CD4-positive, alpha-beta T cell (primary cell): ENCODE results near the gene SCFD2. TPM values are rescaled to one million over a fixed set of nuclear protein-coding genes. Genes with fewer than 3 reads are reported as not detected.

Source experiments
- ATAC-seq: fragments of 200-7000 bp; cut with Tn5 transposase; one replicate; pipeline ENCODE4 v1.10.0; 2022; ENCODE audit warnings: mild to moderate bottlenecking; ENCODE audit not compliant: poor library complexity
- CTCF ChIA-PET: fragments of 350-600 bp; sonication (Branson Sonifier 250); formaldehyde crosslinking; loops from one replicate; lab custom pipeline; 2021; ENCODE audit warnings: antibody characterized with exemption, inconsistent platforms; lab: Charles Lee
- POLR2A ChIA-PET: fragments of 350-600 bp; sonication (Branson Sonifier 250); formaldehyde crosslinking; loops from one replicate; lab custom pipeline; 2021; ENCODE audit warnings: antibody characterized with exemption, inconsistent platforms; lab: Charles Lee
- DNase-seq, 14 experiments: peaks; one replicate each; pipeline ENCODE4 v3.0.0-alpha.2; 2013 to 2020; ENCODE audit warnings: mixed read lengths in 2 of 14
- H3K27ac ChIP-seq, 2 donors: one replicate each; pipeline versions ENCODE4 v1.5.1 to v1.7.0; 2013; ENCODE audit warnings: low read length in 2 of 2, low read depth in 1 of 2, mild to moderate bottlenecking in 1 of 2
- H3K27me3 ChIP-seq, 2 experiments: 1 replicate in 1 of 2; 2 replicates in 1 of 2; pipeline versions ENCODE4 v1.6.1 to v1.7.0; 2013; ENCODE audit warnings: low read length in 2 of 2, control low read depth in 1 of 2, mild to moderate bottlenecking in 1 of 2, moderate library complexity in 1 of 2; ENCODE audit not compliant: insufficient read depth in 2 of 2, control insufficient read depth in 1 of 2
- H3K36me3 ChIP-seq: one replicate; pipeline ENCODE4 v1.6.1; 2013; ENCODE audit warnings: low read length, control low read depth; ENCODE audit not compliant: insufficient read depth
- H3K4me1 ChIP-seq: one replicate; pipeline ENCODE4 v1.6.1; 2013; ENCODE audit warnings: low read length, control low read depth; ENCODE audit not compliant: insufficient read depth
- H3K4me3 ChIP-seq: one replicate; pipeline ENCODE4 v1.5.1; 2013; ENCODE audit warnings: mild to moderate bottlenecking, low read length, moderate library complexity
- H3K9me3 ChIP-seq, 2 experiments: 1 replicate in 1 of 2; 2 replicates in 1 of 2; pipeline versions ENCODE4 v1.6.1 to v1.7.0; 2013; ENCODE audit warnings: low read length in 2 of 2, mild to moderate bottlenecking in 2 of 2, control low read depth in 1 of 2, moderate library complexity in 1 of 2; ENCODE audit not compliant: control insufficient read depth in 1 of 2, insufficient read depth in 1 of 2
- H3K27ac Mint-ChIP-seq: one replicate; pipeline ENCODE4 v1.8.0; 2020; ENCODE audit warnings: mixed read lengths
- H3K27me3 Mint-ChIP-seq: one replicate; pipeline ENCODE4 v1.8.0; 2021; ENCODE audit warnings: mixed read lengths
- H3K36me3 Mint-ChIP-seq: one replicate; pipeline ENCODE4 v1.8.0; 2021; ENCODE audit warnings: low read depth, mixed read lengths
- H3K4me1 Mint-ChIP-seq: one replicate; pipeline ENCODE4 v1.8.0; 2021; ENCODE audit warnings: low read depth, mixed read lengths
- H3K4me3 Mint-ChIP-seq: one replicate; pipeline ENCODE4 v1.8.0; 2020; ENCODE audit warnings: mild to moderate bottlenecking, mixed read lengths
- H3K9me3 Mint-ChIP-seq: one replicate; pipeline ENCODE4 v1.8.0; 2020; ENCODE audit warnings: mixed read lengths
- CTCF ChIP-seq: fragments of 200-600 bp; IDR thresholded peaks from one replicate; pipeline ENCODE4 v1.8.0; 2022; ENCODE audit warnings: antibody characterized with exemption, mild to moderate bottlenecking
- intact Hi-C, 2 experiments: fragments of 100-400 bp; cut with DNase I in 1 of 2; cut with micrococcal nuclease in 1 of 2; formaldehyde crosslinking; loops; one replicate each; pipeline versions ENCODE4 v1.15.1 to v1.9.0; 2023 to 2025; cut with DNase I, micrococcal nuclease
- total RNA-seq, 174 experiments: library from RNA in 2 of 174; stranded (reverse) in 2 of 174; gene quantifications; one replicate each; pipeline ENCODE4 v1.2.3 and lab custom pipeline; 2021 to 2026

SCFD2 gene
- total RNA-seq, 2 experiments from 2014 or later: 15.4 to 17.6 TPM

GRCh38 chr4:53193111-53193510 is 172.8 kb downstream of the SCFD2 start:
- Mint-ChIP-seq H3K27me3 (no peaks in the 10 kb centered on the region), H3K27ac (no peak overlapping the region), H3K4me1 (no peaks in the 10 kb centered on the region), H3K36me3 (no peaks in the 10 kb centered on the region), H3K4me3 (no peak overlapping the region), H3K9me3 (no peaks in the 10 kb centered on the region)
- no peak for TF ChIP-seq CTCF
- H3K9me3 ChIP-seq: no peaks in the 10 kb centered on the region
- ATAC-seq (no peak), DNase-seq (no peak)
- no peak overlapping the region for H3K4me3 ChIP-seq
- POLR2A ChIA-PET: no interaction called here
- H3K27ac ChIP-seq: no peak overlapping the region
- CTCF ChIA-PET: no interaction called here
- H3K4me1 ChIP-seq: no peaks in the 10 kb centered on the region
- no peaks in the 10 kb centered on the region for H3K36me3 ChIP-seq
- intact Hi-C loops: no loop called here
- H3K27me3 ChIP-seq: no peaks in the 10 kb centered on the region

- H3K4me3 Mint-ChIP-seq: no peak overlapping the region
- H3K27me3 Mint-ChIP-seq: no peaks in the 10 kb centered on the region
- Histone ChIP-seq H3K36me3 (no peaks in the 10 kb centered on the region), H3K27ac (no peak overlapping the region), H3K4me1 (no peaks in the 10 kb centered on the region), H3K27me3 (no peaks in the 10 kb centered on the region), H3K9me3 (no peaks in the 10 kb centered on the region), H3K4me3 (no peak overlapping the region)
- ATAC-seq (no peak), DNase-seq (no peak)
- intact Hi-C loops: no loop called here
- H3K9me3 Mint-ChIP-seq: no peaks in the 10 kb centered on the region
- no peak overlapping the region for H3K27ac Mint-ChIP-seq
- H3K4me1 Mint-ChIP-seq: no peaks in the 10 kb centered on the region
- no peak for TF ChIP-seq CTCF
- H3K36me3 Mint-ChIP-seq: no peaks in the 10 kb centered on the region
- ChIA-PET CTCF (no interaction called here), POLR2A (no interaction called here)
Measured at GRCh38 chr4:53192496-53192895, 173.4 kb downstream of the SCFD2 start.

GRCh38 chr4:53191997-53192396 is 173.9 kb downstream of the SCFD2 start:
- Mint-ChIP-seq H3K27me3 (no peaks in the 10 kb centered on the region), H3K36me3 (no peaks in the 10 kb centered on the region), H3K4me1 (no peaks in the 10 kb centered on the region), H3K4me3 (no peak overlapping the region), H3K9me3 (no peaks in the 10 kb centered on the region), H3K27ac (no peak overlapping the region)
- ATAC-seq: no peak
- CTCF ChIA-PET: no interaction called here
- no peak overlapping the region for H3K27ac ChIP-seq
- TF ChIP-seq CTCF: no peak
- no peaks in the 10 kb centered on the region for H3K4me1 ChIP-seq
- H3K9me3 ChIP-seq: no peaks in the 10 kb centered on the region
- DNase-seq: no peak
- POLR2A ChIA-PET: no interaction called here
- intact Hi-C loops: no loop called here
- H3K27me3 ChIP-seq: no peaks in the 10 kb centered on the region
- H3K4me3 ChIP-seq: no peak overlapping the region
- H3K36me3 ChIP-seq: no peaks in the 10 kb centered on the region
